Thymus (tissue), 11 donors: ENCODE measurements around the gene PPFIBP1. TPM values are rescaled to one million over a fixed set of nuclear protein-coding genes. Genes with fewer than 3 reads are reported as not detected.
"Not testable (repeated sequence)": the region's sequence is repeated elsewhere in the genome, so short reads cannot be mapped to it uniquely, and the experiment has no call there.

Source experiments
- DNase-seq, 9 donors: peaks; one replicate each; pipeline ENCODE4 v3.0.0-alpha.2; 2013; ENCODE audit warnings: low spot score in 9 of 9, low read depth in 6 of 9, missing footprints in 1 of 9
- H3K27ac ChIP-seq, 2 donors: one replicate each; pipeline ENCODE4 v1.5.1; 2013; ENCODE audit warnings: control low read depth in 1 of 2, low read depth in 1 of 2, low read length in 1 of 2, mild to moderate bottlenecking in 1 of 2, moderate library complexity in 1 of 2
- H3K27me3 ChIP-seq, 2 donors: one replicate each; pipeline ENCODE4 v1.5.1; 2013; ENCODE audit warnings: low read length in 1 of 2; ENCODE audit not compliant: control insufficient read depth in 2 of 2, insufficient read depth in 1 of 2
- H3K36me3 ChIP-seq, 2 donors: one replicate each; pipeline ENCODE4 v1.5.1; 2013; ENCODE audit warnings: low read length in 1 of 2, mild to moderate bottlenecking in 1 of 2, moderate library complexity in 1 of 2; ENCODE audit not compliant: control insufficient read depth in 2 of 2, insufficient read depth in 2 of 2
- H3K4me1 ChIP-seq, 2 donors: one replicate each; pipeline ENCODE4 v1.5.1; 2013; ENCODE audit warnings: low read length in 2 of 2; ENCODE audit not compliant: control insufficient read depth in 2 of 2, insufficient read depth in 2 of 2
- H3K4me3 ChIP-seq, 2 donors: one replicate each; pipeline ENCODE4 v1.5.1; 2013; ENCODE audit warnings: low read length in 2 of 2, control low read depth in 1 of 2, mild to moderate bottlenecking in 1 of 2
- H3K9me3 ChIP-seq, 2 donors: one replicate each; pipeline ENCODE4 v1.5.1; 2013; ENCODE audit warnings: low read length in 1 of 2, mild to moderate bottlenecking in 1 of 2; ENCODE audit not compliant: control insufficient read depth in 2 of 2, insufficient read depth in 1 of 2
- WGBS: extraction: QIAGEN DNeasy Blood & Tissue Kit; methylation state at CpG from one replicate; pipeline ENCODE4 v1.1.7; 2013; 5-methylcytosine and 5-hydroxymethylcytosine counted together
- polyA plus RNA-seq: library from polyadenylated mRNA; stranded (reverse); fragments of 200-250 nt; gene quantifications from one replicate; pipeline ENCODE4 v1.2.3, GENCODE V29; 2013
- total RNA-seq: library from RNA; stranded (reverse); fragments of 120-200 nt; gene quantifications from one replicate; pipeline ENCODE4 v1.2.4, GENCODE V29; 2013
- donor health status: healthy.

The PPFIBP1 gene
- total and polyA plus RNA-seq, 2 donors: 10.0 to 23.7 TPM

DNA sequence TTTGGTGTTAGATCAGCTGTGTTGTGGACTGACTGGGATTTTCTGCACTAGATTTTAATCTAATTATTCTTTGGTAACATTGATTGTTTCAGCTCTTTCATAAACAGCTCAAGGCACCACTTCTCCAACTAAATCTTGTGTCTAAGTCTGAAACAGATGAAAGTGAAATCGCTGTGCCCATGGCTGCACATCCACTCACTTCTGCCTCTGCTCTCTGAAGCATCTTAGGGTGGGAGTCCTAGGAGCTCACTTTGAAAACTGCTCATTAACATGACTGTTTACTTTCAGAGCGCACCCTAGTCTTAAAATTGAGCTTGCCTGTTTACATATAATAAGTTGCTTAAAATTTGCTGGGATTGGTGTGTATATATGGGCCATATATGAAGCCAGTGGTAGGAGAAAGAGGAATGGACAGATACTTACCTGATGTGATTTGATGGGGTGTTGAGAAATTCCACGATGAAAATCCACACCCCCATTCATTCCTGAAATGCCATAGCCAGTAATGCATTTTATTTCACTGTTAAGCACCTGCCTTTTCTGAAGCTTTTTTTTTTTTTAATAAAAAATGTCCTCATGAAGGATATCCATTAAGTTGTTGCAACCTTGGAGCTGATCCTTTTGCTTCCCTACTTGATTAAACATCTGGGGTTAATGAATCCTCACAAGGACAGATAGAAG is 52.8 kb downstream of the PPFIBP1 start:
- Histone ChIP-seq H3K4me1 (no peaks in the 10 kb centered on the region), H3K9me3 (no peaks in the 10 kb centered on the region), H3K27me3 (no peaks in the 10 kb centered on the region), H3K4me3 (no peak overlapping the region), H3K36me3 (peaks cover 4 to 7% of the 10 kb centered on the region in 2 donors), H3K27ac (no peak overlapping the region)
- DNase-seq: no peak
- 97% methylated on average over 3 of the region's 3 CpGs for WGBS

DNA sequence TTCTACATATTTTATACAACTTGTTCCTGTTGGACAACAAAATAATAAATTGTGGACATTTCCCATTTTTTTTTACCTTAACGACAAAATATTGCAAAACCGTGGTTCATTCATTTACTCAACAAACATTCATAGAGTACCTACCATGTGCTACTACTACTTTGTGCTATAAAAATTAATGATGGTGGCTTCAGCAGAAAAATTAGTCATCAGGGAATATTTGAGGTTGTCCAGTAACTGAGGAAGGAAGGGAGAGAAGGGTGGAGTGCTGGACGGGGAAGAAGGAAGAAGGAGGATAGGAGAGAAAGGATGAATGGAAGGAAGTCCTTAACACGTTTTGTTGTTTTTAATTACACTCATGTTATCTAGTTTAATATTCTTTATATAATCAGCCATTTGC is 53.7 kb downstream of the PPFIBP1 start:
- Histone ChIP-seq H3K9me3 (no peaks in the 10 kb centered on the region), H3K4me3 (no peak overlapping the region), H3K36me3 (peaks cover 4 to 7% of the 10 kb centered on the region in 2 donors), H3K4me1 (no peaks in the 10 kb centered on the region), H3K27ac (no peak overlapping the region), H3K27me3 (no peaks in the 10 kb centered on the region)
- WGBS: 97% methylated on average over 4 of the region's 4 CpGs
- no peak for DNase-seq

DNA sequence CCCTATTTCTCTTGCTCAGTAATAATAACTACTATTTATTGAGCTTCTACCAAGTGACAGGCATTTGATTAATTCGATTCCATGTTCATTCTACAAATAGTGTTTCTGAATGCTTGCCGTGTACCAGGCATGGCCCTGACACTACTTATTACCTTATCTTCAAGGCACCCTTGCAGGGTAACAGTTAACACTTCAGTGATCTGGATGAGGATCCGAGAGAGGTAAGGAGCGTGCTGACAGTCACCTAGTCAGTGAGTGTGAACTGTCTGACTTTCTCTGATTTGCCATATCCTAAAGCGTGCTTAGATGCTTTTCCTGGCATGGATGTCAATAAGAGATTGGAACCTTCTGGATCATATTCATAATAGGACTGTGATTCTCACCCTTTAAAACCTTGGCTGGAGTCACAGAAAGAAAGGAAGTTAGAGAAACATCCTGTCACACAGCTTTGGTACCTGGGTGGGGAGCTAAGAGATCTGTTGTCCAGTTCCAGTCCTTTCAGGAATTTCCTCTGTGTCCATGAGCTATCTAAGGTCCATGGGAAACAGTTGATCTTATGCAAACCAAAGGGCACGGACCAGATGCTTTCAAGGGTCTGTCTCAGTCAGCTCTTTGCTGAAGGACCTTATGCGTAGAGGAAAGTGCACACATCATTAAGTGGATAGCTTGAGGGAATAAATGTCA is 54.8 kb downstream of the PPFIBP1 start:
- H3K4me3 ChIP-seq: no peak overlapping the region
- H3K36me3 ChIP-seq: peaks cover 4 to 7% of the 10 kb centered on the region in 2 donors
- H3K27ac ChIP-seq: no peak overlapping the region
- DNase-seq: no peak
- no peaks in the 10 kb centered on the region for H3K27me3 ChIP-seq
- H3K9me3 ChIP-seq: no peaks in the 10 kb centered on the region
- H3K4me1 ChIP-seq: no peaks in the 10 kb centered on the region
- 88% methylated on average over 7 of the region's 7 CpGs for WGBS

DNA sequence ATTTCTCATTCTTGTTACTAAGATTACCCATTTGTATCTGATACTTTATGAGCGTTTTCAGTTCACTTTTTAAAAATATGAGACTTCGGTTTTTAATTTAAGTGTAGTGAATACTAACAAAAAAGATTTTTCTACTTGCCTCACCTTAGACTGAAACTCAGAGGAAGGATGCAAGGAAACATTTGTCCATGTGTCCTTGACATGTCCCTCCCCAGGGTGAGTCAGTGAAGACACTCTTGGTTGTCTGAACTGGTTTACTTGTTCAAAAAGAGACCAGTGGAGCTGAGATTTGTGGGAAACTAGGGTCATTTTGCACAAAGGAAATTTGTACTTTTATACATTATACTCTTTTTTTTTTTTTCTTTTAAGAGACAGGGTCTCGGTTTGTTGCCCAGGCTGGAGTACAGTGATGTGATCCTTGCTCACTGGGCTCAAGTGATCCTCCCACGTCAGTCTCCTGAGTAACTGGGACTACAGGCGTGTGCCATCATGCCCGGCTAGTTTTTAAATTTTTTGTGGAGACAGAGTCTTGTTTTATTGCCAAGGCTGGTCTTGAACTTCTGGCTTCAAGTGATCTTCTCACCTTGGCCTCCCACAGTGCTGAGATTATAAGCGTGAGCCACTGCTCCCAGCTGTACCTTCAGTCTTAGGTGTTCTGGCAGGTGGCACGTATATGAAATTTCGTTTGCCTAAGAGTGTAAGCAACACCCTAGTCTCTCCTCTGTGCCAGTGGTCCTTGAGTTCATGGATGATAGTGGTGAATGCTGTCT is 56.7 kb downstream of the PPFIBP1 start:
- Histone ChIP-seq H3K4me1 (no peaks in the 10 kb centered on the region), H3K4me3 (no peak overlapping the region), H3K27ac (no peak overlapping the region), H3K27me3 (no peaks in the 10 kb centered on the region), H3K9me3 (no peaks in the 10 kb centered on the region), H3K36me3 (peaks cover 4 to 7% of the 10 kb centered on the region in 2 donors)
- WGBS: 97% methylated on average over 9 of the region's 9 CpGs
- DNase-seq: no peak

DNA sequence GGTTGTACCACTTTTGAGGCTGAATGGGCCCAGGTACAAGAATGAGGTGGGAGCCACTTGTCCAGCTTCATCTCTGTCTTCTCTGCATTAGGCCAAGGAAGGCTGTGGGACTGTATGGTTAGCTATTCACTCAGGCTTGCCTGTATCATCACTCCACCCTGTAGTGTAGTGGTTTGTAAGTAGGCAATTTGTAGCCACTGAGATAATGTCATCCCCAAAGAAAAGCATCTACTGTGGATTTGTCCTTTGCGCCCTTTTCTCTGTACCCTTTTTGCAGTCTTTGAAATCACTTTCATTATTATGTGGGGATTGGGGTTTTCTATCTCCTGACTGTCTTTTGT is 57.3 kb downstream of the PPFIBP1 start:
- not testable (repeated sequence) for H3K4me3 ChIP-seq, H3K36me3 ChIP-seq, H3K9me3 ChIP-seq, H3K27me3 ChIP-seq, H3K27ac ChIP-seq, H3K4me1 ChIP-seq, DNase-seq
- 96% methylated on average over 1 of the region's 1 CpG for WGBS

DNA sequence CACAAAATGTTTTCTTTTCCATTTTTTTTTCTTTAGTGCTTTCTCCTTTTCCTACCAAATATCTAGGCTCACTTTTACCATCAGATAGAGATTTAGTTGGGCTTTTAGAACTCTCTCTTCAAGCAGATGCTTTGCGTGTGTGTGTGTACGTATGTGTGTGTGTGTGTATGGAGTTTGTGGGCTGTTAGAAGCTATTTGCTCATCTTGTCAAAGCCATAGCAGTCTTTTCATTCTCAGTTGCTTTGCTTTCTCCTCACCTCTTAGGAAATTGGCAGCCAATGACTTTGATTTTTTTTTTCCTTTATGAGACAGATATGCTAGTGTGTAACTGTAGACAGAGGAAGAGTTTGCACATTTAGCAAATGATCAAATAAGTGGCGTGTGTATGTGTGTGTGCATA is 57.8 kb downstream of the PPFIBP1 start:
- not testable (repeated sequence) for H3K27me3 ChIP-seq, H3K4me3 ChIP-seq, H3K9me3 ChIP-seq, H3K36me3 ChIP-seq, H3K27ac ChIP-seq, H3K4me1 ChIP-seq
- DNase-seq: peak in 5 of 9 donors; percentile 9 to 52 (median 23)
- 80% methylated on average over 3 of the region's 3 CpGs for WGBS

DNA sequence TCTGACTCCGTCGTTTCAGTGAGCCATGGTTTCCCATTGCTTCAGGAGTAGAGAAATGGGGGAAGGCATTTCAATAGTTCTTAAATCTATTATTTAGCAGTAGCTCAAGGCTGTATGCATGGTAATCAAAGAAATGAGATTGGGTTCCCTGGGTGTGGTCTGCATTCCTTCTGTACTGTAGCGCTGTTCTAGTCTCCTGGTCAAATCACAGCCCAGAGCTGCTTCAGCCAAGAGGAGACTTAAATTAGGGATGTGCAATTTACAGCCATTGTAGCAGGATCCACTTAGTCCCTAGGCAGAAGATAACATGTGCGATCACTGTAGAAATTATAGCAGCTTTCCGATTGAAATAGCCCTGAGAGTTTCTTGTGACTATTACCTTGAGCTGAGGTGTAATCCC is 58.4 kb downstream of the PPFIBP1 start:
- 85% methylated on average over 5 of the region's 5 CpGs for WGBS
- H3K4me1 ChIP-seq: not testable (repeated sequence)

DNA sequence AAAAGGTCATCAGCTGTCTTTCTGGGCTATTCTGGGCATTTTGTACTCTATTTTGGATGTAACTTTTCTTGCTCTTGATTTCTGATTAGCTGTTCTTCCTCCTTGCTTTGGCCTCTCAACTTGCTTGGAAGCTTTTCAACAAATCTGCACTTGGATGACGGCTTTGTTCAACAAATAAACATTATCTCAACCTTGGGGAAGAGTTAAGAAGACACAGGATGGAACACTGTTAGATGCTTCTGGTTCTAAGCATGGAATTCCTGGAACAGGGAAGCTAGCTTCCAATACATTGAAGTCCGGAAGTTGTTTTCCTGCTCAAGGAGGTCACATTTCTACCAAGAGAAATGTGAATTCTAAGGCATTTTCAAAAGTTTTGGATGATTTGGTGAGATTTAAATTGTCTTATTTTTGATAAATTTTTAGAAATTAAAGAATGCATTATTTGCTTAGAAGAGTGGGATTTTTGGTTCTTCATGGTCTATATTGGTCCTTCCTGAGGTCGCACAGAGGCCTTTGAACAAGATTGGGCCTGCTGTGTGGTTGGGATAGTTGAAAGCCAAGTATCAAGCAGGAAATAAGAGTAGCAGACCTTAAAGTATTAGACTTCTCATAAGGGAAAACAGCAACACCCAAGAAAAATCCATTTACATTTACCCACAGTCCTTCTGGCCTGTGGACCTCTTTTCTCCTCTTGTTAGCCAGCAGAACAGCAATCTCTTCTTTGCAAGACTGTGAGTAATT is 59.2 kb downstream of the PPFIBP1 start:
- Histone ChIP-seq H3K9me3 (no peaks in the 10 kb centered on the region), H3K4me1 (no peaks in the 10 kb centered on the region), H3K27ac (peak overlapping the region in 1 of 2 donors; percentile 38), H3K4me3 (no peak overlapping the region), H3K27me3 (no peaks in the 10 kb centered on the region), H3K36me3 (peaks cover 4 to 7% of the 10 kb centered on the region in 2 donors)
- no peak for DNase-seq
- WGBS: 95% methylated on average over 3 of the region's 3 CpGs

More for the DNA sequence above, 58.4 kb downstream of the PPFIBP1 start:
- not testable (repeated sequence) for H3K4me3 ChIP-seq, H3K9me3 ChIP-seq, H3K27me3 ChIP-seq, H3K27ac ChIP-seq, H3K36me3 ChIP-seq, DNase-seq

DNA sequence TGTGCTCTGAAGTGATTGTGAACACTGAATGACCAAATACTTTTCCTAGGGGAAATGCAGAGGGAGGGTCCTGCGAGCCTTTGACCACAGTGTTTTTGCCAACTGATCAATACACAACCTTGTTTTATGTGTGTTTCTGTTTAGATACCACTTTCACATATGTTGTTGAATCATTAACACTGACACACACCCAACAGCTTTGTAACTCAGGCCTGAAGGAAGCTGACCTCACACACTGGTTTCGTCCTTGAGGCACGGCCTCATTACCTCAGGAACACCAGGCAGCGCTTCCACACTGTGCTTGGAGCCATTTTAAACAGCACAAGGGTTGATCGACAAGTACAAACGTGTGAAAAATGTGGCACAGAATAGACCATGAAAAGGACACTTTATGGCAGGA is 60.0 kb downstream of the PPFIBP1 start:
- no peaks in the 10 kb centered on the region for H3K27me3 ChIP-seq
- no peaks in the 10 kb centered on the region for H3K4me1 ChIP-seq
- H3K36me3 ChIP-seq: peaks cover 0 to 4% of the 10 kb centered on the region in 2 donors
- no peak for DNase-seq
- H3K27ac ChIP-seq: no peak overlapping the region
- H3K4me3 ChIP-seq: no peak overlapping the region
- H3K9me3 ChIP-seq: no peaks in the 10 kb centered on the region
- 97% methylated on average over 6 of the region's 6 CpGs for WGBS
